C1 segment of cervical spinal cord (tissue), 14 donors: ENCODE data around the gene TDP2.

Experiments used
- DNase-seq, 14 donors: peaks; one replicate each; lab custom pipeline; 2025; lab: John Stamatoyannopoulos, UW

The TDP2 gene

GRCh38 chr6:24666641-24667377, at the start of gene TDP2, which contains the start of gene ACOT13:
Gene TDP2, minus strand, starts transcription at chr6:24666899. Its CDS starts 37 bp downstream, at chr6:24666862.
Gene ACOT13, plus strand, starts transcription at chr6:24667077. Its CDS starts 187 bp downstream, at chr6:24667264.
- DNase-seq: peak; percentile 75 to 97 (median 93)

GRCh38 chr6:24710519-24711303, 44.0 kb upstream of the TDP2 start:
- no peak for DNase-seq

- no peak for DNase-seq
Observed at GRCh38 chr6:24709014-24709711, 42.5 kb upstream of the TDP2 start.

GRCh38 chr6:24708612-24709011, 41.9 kb upstream of the TDP2 start:
- DNase-seq: no peak

GRCh38 chr6:24704468-24704867, 37.8 kb upstream of the TDP2 start:
- no peak for DNase-seq

GRCh38 chr6:24702720-24703282, 36.1 kb upstream of the TDP2 start:
- DNase-seq: no peak

- no peak for DNase-seq
Observed at GRCh38 chr6:24699521-24700359, 33.0 kb upstream of the TDP2 start.

GRCh38 chr6:24696097-24696496, 29.4 kb upstream of the TDP2 start:
- DNase-seq: no peak

- DNase-seq: peak in 2 of 14 donors; percentile 2 to 46
Observed at GRCh38 chr6:24695635-24696034, 28.9 kb upstream of the TDP2 start.

- no peak for DNase-seq
Observed at GRCh38 chr6:24694198-24694597, 27.5 kb upstream of the TDP2 start.

- DNase-seq: no peak
Observed at GRCh38 chr6:24692848-24693592, 26.3 kb upstream of the TDP2 start.

- DNase-seq: no peak
Observed at GRCh38 chr6:24692415-24692814, 25.7 kb upstream of the TDP2 start.

- DNase-seq: no peak
Observed at GRCh38 chr6:24692003-24692402, 25.3 kb upstream of the TDP2 start.

GRCh38 chr6:24691550-24691949, 24.9 kb upstream of the TDP2 start:
- no peak for DNase-seq

GRCh38 chr6:24690593-24690992, 23.9 kb upstream of the TDP2 start:
- DNase-seq: no peak

- no peak for DNase-seq
Observed at GRCh38 chr6:24689964-24690363, 23.3 kb upstream of the TDP2 start.

- no peak for DNase-seq
Observed at GRCh38 chr6:24686946-24687345, 20.2 kb upstream of the TDP2 start.

- no peak for DNase-seq
Observed at GRCh38 chr6:24686408-24686807, 19.7 kb upstream of the TDP2 start.

- no peak for DNase-seq
Observed at GRCh38 chr6:24683297-24684296, 16.9 kb upstream of the TDP2 start.
